GM12878 (cell line): ENCODE measurements around the gene ZBTB9.

ENCODE experiments used
- CTCF ChIP-seq, 3 experiments: IDR thresholded peaks in 2 of 3; conservative IDR thresholded peaks in 1 of 3; 2 replicates each; pipeline ENCODE4 v1.5.1; 2011; ENCODE audit warnings: low read depth in 3 of 3, low read length in 3 of 3, mild to moderate bottlenecking in 3 of 3, control low read depth in 2 of 3, moderate library complexity in 2 of 3, inconsistent platforms in 1 of 3, mixed read lengths in 1 of 3; ENCODE audit not compliant: control insufficient read depth in 2 of 3, insufficient read depth in 1 of 3; ENCODE audit errors: extremely low read depth in 1 of 3
- FOXK2 ChIP-seq: fragments of 450-650 bp; IDR thresholded peaks from 2 replicates; pipeline ENCODE4 v1.6.1; 2017; ENCODE audit warnings: mild to moderate bottlenecking, moderate library complexity
- MYC ChIP-seq: IDR thresholded peaks from 2 replicates; pipeline ENCODE4 v1.6.1; 2011; ENCODE audit warnings: mild to moderate bottlenecking, low read length, moderate library complexity, inconsistent platforms; ENCODE audit not compliant: insufficient read depth, insufficient replicate concordance, insufficient read length, severe bottlenecking
- NBN ChIP-seq: fragments of 450-650 bp; IDR thresholded peaks from 2 replicates; pipeline ENCODE4 v1.6.1; 2016
- TAF1 ChIP-seq: IDR thresholded peaks from 2 replicates; pipeline ENCODE4 v1.6.1; 2011; ENCODE audit warnings: mild to moderate bottlenecking, low read depth, low read length, borderline replicate concordance
- USF2 ChIP-seq: IDR thresholded peaks from 2 replicates; pipeline ENCODE4 v1.6.1; 2011; ENCODE audit warnings: low read depth, low read length, improper control_type of control experiment, borderline replicate concordance
- ZNF384 ChIP-seq: IDR thresholded peaks from 2 replicates; pipeline ENCODE4 v1.6.1; 2012; ENCODE audit warnings: low read depth, mild to moderate bottlenecking, low read length, improper control_type of control experiment, borderline replicate concordance
- TF ChIP-seq, protein P1 (sequence below): IDR thresholded peaks from 2 replicates; pipeline ENCODE4 v1.6.1; 2011; ENCODE audit warnings: mild to moderate bottlenecking, low read depth, low read length, moderate library complexity; ENCODE audit not compliant: insufficient replicate concordance
- TF ChIP-seq, protein P2 (sequence below): IDR thresholded peaks from 2 replicates; pipeline ENCODE4 v1.6.1; 2012; ENCODE audit warnings: low read depth, low read length, improper control_type of control experiment
- TF ChIP-seq, protein P3 (sequence below): fragments of 450-650 bp; formaldehyde crosslinking; IDR thresholded peaks from 2 replicates; pipeline ENCODE4 v1.5.0; 2022; ENCODE audit warnings: mild to moderate bottlenecking, missing genetic modification characterization
- TF ChIP-seq, protein P4 (sequence below): IDR thresholded peaks from 2 replicates; pipeline ENCODE4 v1.6.1; 2012; ENCODE audit warnings: low read length, inconsistent platforms

DNA sequence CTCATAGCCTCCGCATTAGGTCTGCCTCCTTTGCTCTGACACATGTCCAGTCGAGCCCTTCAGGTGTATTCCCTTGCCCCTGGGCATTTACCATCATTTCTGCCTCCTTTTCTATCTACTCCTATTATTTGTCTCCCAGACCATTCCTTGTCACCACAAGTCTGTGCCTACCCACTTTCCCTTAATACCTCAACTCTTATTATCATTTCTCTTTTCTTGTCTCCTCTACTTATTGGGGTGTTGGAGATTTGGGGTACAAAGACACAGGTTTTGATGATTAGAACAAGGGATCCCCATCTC, 33.1 kb upstream of the ZBTB9 start:
- no peak for TF ChIP-seq CTCF (IDR thresholded peaks at IDR 0.05 in 2 of 3, conservative IDR thresholded peaks at IDR 0.05 in 1 of 3; ENCODE audit: control insufficient read depth in 2 of 3, extremely low read depth in 1 of 3, insufficient read depth in 1 of 3, low read depth in 3 of 3, low read length in 3 of 3)
- TF ChIP-seq, protein P1, sequence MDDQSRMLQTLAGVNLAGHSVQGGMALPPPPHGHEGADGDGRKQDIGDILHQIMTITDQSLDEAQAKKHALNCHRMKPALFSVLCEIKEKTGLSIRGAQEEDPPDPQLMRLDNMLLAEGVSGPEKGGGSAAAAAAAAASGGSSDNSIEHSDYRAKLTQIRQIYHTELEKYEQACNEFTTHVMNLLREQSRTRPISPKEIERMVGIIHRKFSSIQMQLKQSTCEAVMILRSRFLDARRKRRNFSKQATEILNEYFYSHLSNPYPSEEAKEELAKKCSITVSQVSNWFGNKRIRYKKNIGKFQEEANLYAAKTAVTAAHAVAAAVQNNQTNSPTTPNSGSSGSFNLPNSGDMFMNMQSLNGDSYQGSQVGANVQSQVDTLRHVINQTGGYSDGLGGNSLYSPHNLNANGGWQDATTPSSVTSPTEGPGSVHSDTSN, result no peak
- TF ChIP-seq, protein P2, sequence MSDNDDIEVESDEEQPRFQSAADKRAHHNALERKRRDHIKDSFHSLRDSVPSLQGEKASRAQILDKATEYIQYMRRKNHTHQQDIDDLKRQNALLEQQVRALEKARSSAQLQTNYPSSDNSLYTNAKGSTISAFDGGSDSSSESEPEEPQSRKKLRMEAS, result no peak
- no peak for TF ChIP-seq USF2
- no peak for TF ChIP-seq TAF1
- TF ChIP-seq MYC, result no peak
- TF ChIP-seq, protein P3, sequence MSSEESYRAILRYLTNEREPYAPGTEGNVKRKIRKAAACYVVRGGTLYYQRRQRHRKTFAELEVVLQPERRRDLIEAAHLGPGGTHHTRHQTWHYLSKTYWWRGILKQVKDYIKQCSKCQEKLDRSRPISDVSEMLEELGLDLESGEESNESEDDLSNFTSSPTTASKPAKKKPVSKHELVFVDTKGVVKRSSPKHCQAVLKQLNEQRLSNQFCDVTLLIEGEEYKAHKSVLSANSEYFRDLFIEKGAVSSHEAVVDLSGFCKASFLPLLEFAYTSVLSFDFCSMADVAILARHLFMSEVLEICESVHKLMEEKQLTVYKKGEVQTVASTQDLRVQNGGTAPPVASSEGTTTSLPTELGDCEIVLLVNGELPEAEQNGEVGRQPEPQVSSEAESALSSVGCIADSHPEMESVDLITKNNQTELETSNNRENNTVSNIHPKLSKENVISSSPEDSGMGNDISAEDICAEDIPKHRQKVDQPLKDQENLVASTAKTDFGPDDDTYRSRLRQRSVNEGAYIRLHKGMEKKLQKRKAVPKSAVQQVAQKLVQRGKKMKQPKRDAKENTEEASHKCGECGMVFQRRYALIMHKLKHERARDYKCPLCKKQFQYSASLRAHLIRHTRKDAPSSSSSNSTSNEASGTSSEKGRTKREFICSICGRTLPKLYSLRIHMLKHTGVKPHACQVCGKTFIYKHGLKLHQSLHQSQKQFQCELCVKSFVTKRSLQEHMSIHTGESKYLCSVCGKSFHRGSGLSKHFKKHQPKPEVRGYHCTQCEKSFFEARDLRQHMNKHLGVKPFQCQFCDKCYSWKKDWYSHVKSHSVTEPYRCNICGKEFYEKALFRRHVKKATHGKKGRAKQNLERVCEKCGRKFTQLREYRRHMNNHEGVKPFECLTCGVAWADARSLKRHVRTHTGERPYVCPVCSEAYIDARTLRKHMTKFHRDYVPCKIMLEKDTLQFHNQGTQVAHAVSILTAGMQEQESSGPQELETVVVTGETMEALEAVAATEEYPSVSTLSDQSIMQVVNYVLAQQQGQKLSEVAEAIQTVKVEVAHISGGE (CRISPR knock-in tag), result no peak
- TF ChIP-seq NBN, result no peak
- TF ChIP-seq ZNF384, result no peak
- TF ChIP-seq, protein P4, sequence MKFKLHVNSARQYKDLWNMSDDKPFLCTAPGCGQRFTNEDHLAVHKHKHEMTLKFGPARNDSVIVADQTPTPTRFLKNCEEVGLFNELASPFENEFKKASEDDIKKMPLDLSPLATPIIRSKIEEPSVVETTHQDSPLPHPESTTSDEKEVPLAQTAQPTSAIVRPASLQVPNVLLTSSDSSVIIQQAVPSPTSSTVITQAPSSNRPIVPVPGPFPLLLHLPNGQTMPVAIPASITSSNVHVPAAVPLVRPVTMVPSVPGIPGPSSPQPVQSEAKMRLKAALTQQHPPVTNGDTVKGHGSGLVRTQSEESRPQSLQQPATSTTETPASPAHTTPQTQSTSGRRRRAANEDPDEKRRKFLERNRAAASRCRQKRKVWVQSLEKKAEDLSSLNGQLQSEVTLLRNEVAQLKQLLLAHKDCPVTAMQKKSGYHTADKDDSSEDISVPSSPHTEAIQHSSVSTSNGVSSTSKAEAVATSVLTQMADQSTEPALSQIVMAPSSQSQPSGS, result no peak
- no peak for TF ChIP-seq FOXK2
